RWPE1 (cell line): ENCODE results near the gene ZFP92.

Source experiments
- CTCF ChIA-PET: fragments of 350-600 bp; sonication (Branson Sonifier 250); formaldehyde crosslinking; extraction: SDS; loops from one replicate; lab custom pipeline; 2021; lab: Yijun Ruan, JAX
- POLR2A ChIA-PET: fragments of 400-600 bp; formaldehyde crosslinking; extraction: SDS; loops from one replicate; lab custom pipeline; 2020; ENCODE audit warnings: antibody characterized with exemption; ENCODE audit not compliant: low non-redundant PET; lab: Yijun Ruan, JAX
- DNase-seq: peaks from one replicate; pipeline ENCODE4 v3.0.0; 2012; ENCODE audit warnings: low spot score
- H3K27ac ChIP-seq: fragments of 450-650 bp; 2 replicates; pipeline ENCODE4 v1.5.1; 2017
- TF ChIP-seq, protein P1 (sequence below): fragments of 450-650 bp; conservative IDR thresholded peaks from 2 replicates; pipeline ENCODE4 v1.5.1; 2017; ENCODE audit warnings: low read depth, mild to moderate bottlenecking

ZFP92 gene

GRCh38 chrX:153433781-153434285 is 22.6 kb downstream of the ZFP92 start:
- ChIA-PET CTCF (no interaction called here), POLR2A (no interaction called here)
- TF ChIP-seq, protein P1, sequence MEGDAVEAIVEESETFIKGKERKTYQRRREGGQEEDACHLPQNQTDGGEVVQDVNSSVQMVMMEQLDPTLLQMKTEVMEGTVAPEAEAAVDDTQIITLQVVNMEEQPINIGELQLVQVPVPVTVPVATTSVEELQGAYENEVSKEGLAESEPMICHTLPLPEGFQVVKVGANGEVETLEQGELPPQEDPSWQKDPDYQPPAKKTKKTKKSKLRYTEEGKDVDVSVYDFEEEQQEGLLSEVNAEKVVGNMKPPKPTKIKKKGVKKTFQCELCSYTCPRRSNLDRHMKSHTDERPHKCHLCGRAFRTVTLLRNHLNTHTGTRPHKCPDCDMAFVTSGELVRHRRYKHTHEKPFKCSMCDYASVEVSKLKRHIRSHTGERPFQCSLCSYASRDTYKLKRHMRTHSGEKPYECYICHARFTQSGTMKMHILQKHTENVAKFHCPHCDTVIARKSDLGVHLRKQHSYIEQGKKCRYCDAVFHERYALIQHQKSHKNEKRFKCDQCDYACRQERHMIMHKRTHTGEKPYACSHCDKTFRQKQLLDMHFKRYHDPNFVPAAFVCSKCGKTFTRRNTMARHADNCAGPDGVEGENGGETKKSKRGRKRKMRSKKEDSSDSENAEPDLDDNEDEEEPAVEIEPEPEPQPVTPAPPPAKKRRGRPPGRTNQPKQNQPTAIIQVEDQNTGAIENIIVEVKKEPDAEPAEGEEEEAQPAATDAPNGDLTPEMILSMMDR, result no peak
- no peak for DNase-seq
- no peak overlapping the region for H3K27ac ChIP-seq

DNA sequence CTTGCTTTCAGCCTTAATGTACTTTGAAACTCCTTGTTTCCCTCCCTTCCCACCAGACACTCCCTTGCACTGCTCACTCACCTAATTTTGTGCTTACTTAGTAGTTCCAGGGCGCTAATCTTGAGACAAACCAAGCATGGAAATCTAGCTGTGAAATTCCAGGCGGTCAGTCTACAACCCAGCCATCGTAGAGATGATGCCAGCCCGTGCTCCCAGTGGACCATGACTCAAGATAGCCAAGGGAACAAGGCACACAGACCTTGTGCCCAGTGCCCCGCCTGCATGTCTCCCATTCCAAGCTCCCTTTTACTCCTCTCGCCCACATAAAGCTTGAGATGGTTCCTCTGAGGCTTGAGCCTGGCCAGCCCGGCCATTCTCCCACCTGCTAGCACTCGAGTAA is 23.5 kb downstream of the ZFP92 start:
- CTCF ChIA-PET, result no interaction called here
- POLR2A ChIA-PET, result no interaction called here
- DNase-seq, result no peak
- no peak overlapping the region for H3K27ac ChIP-seq
- TF ChIP-seq, protein P1, result no peak

GRCh38 chrX:153435845-153436244 is 24.6 kb downstream of the ZFP92 start:
- POLR2A ChIA-PET, result no interaction called here
- H3K27ac ChIP-seq, result no peak overlapping the region
- CTCF ChIA-PET, result no interaction called here
- TF ChIP-seq, protein P1, result no peak
- no peak for DNase-seq

DNA sequence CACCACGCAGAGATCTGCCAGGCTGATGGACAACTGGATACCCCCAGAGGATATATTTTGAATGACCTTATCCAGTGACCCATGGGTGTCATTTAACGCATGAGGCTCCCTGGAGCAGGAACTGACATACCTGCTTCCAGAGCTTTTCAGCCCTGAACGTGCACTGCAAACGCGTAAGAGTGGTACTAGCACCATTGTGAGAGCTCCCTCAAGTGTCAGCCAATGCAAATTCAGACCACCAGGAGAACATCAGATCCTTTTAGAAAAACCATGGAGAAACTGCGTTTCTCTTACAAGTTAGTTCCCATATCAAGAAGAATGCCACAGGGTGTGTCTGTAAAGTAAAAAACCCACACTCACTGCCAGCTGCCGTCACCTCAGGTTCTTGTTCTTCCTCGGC is 27.3 kb downstream of the ZFP92 start:
- POLR2A ChIA-PET, result no interaction called here

GRCh38 chrX:153439977-153440376 is 28.7 kb downstream of the ZFP92 start:
- H3K27ac ChIP-seq, result no peak overlapping the region
- POLR2A ChIA-PET, result no interaction called here
- CTCF ChIA-PET, result no interaction called here
- TF ChIP-seq, protein P1, result no peak
- no peak for DNase-seq

More for the DNA sequence above, 27.3 kb downstream of the ZFP92 start:
- TF ChIP-seq, protein P1, result no peak; the same call in 1 of the 2 replicates
- H3K27ac ChIP-seq, result no peak overlapping the region
- CTCF ChIA-PET, result no interaction called here
- DNase-seq, result no peak

GRCh38 chrX:153440556-153441135 is 29.4 kb downstream of the ZFP92 start:
- no peak for DNase-seq
- POLR2A ChIA-PET, result no interaction called here
- no peak overlapping the region for H3K27ac ChIP-seq
- CTCF ChIA-PET, result no interaction called here
- TF ChIP-seq, protein P1, result no peak
